Retinal pigment epithelial cell (primary cell): ENCODE data around the gene CKAP2.
"Not testable (repeated sequence)": the region's sequence is repeated elsewhere in the genome, so short reads cannot be mapped to it uniquely, and the experiment has no call there.

Experiments used
- DNase-seq: peaks from one replicate; pipeline ENCODE4 v3.0.0-alpha.2; 2010; ENCODE audit warnings: low read depth
- H3K4me3 ChIP-seq: 2 replicates; pipeline ENCODE4 v1.5.1; 2011; ENCODE audit warnings: mild to moderate bottlenecking, low read length, control low read depth, moderate library complexity
- CTCF ChIP-seq: conservative IDR thresholded peaks from 2 replicates; pipeline ENCODE4 v1.5.1; 2011; ENCODE audit warnings: low read depth, low read length, control low read depth, inconsistent platforms

The CKAP2 gene

GRCh38 chr13:52454820-52455676, at the start of gene CKAP2:
Gene CKAP2, plus strand, starts transcription at chr13:52455478. Its CDS starts 79 bp downstream, at chr13:52455557.
- no peak for TF ChIP-seq CTCF
- H3K4me3 ChIP-seq, result peak within 1 kb of the TSS; percentile 92
- peak; percentile 85 for DNase-seq

GRCh38 chr13:52405767-52406494, 49.3 kb upstream of the CKAP2 start, which contains the start of gene THSD1:
Gene THSD1, minus strand, starts transcription at chr13:52406172. Its CDS starts 3,572 bp downstream, at chr13:52402600.
- no peak for DNase-seq
- no peak for TF ChIP-seq CTCF
- H3K4me3 ChIP-seq, result peak within 1 kb of the TSS; percentile 70

GRCh38 chr13:52406629-52407028, 48.6 kb upstream of the CKAP2 start:
- H3K4me3 ChIP-seq, result no peak overlapping the region
- TF ChIP-seq CTCF, result no peak
- no peak for DNase-seq

- not testable (repeated sequence) for DNase-seq, H3K4me3 ChIP-seq
Measured at GRCh38 chr13:52407436-52407835, 47.8 kb upstream of the CKAP2 start.

- DNase-seq, H3K4me3 ChIP-seq: not testable (repeated sequence)
Measured at GRCh38 chr13:52408071-52408658, 47.1 kb upstream of the CKAP2 start.

- DNase-seq, result no peak
- TF ChIP-seq CTCF, result no peak
- no peak overlapping the region for H3K4me3 ChIP-seq
Measured at GRCh38 chr13:52411629-52412028, 43.6 kb upstream of the CKAP2 start.

GRCh38 chr13:52412128-52412527, 43.1 kb upstream of the CKAP2 start:
- no peak overlapping the region for H3K4me3 ChIP-seq
- TF ChIP-seq CTCF, result no peak

More at GRCh38 chr13:52412128-52412527, 43.1 kb upstream of the CKAP2 start:
- no peak for DNase-seq
